ENCODE measurements around the gene DLX3.
A peak's percentile ranks its signal among the peaks of the same experiment; 100 is the strongest.

DLX3 gene

GRCh38 chr17:49990331-49990730 is 4.7 kb downstream of the DLX3 start:
- TF ChIP-seq ISL1 (CRISPR knock-in tag; IDR thresholded peaks at IDR 0.05) (no peak), CSDC2 (CRISPR knock-in tag; IDR thresholded peaks at IDR 0.05) (no peak), ZFP3 (CRISPR knock-in tag; IDR thresholded peaks at IDR 0.05) (no peak), OSR1 (CRISPR knock-in tag; IDR thresholded peaks at IDR 0.05) (no peak), TOX (CRISPR knock-in tag; IDR thresholded peaks at IDR 0.05; ENCODE audit: borderline replicate concordance) (no peak)
- no peak for ATAC-seq

- TF ChIP-seq TOX (CRISPR knock-in tag; IDR thresholded peaks at IDR 0.05; ENCODE audit: borderline replicate concordance) = no peak
- no peak for ATAC-seq
These were observed 5.5 kb downstream of the DLX3 start for GRCh38 chr17:49989518-49989880.

- peak; percentile 88 for ATAC-seq
- TF ChIP-seq OSR1 (CRISPR knock-in tag; IDR thresholded peaks at IDR 0.05) (no peak), TSHZ2 (CRISPR knock-in tag; IDR thresholded peaks at IDR 0.05) (no peak), ZFP3 (CRISPR knock-in tag; IDR thresholded peaks at IDR 0.05) (no peak), BACH2 (CRISPR knock-in tag; IDR thresholded peaks at IDR 0.05; ENCODE audit: borderline replicate concordance) (no peak), PATZ1 (CRISPR knock-in tag; IDR thresholded peaks at IDR 0.05; ENCODE audit: borderline replicate concordance) (no peak), CREB5 (CRISPR knock-in tag; IDR thresholded peaks at IDR 0.05; ENCODE audit: low read depth) (no peak), ZC3H10 (CRISPR knock-in tag; IDR thresholded peaks at IDR 0.05) (no peak), TCF4 (CRISPR knock-in tag; IDR thresholded peaks at IDR 0.05; ENCODE audit: borderline replicate concordance) (no peak)
These were observed 7.2 kb downstream of the DLX3 start for GRCh38 chr17:49987681-49988441.

- no peak for ATAC-seq
- TF ChIP-seq RARB (CRISPR knock-in tag; IDR thresholded peaks at IDR 0.05) (no peak), PPARA (CRISPR knock-in tag; IDR thresholded peaks at IDR 0.05; ENCODE audit: borderline replicate concordance) (no peak), ZFP3 (CRISPR knock-in tag; IDR thresholded peaks at IDR 0.05) (no peak), ZC3H10 (CRISPR knock-in tag; IDR thresholded peaks at IDR 0.05) (no peak), PATZ1 (CRISPR knock-in tag; IDR thresholded peaks at IDR 0.05; ENCODE audit: borderline replicate concordance) (no peak), CSDC2 (CRISPR knock-in tag; IDR thresholded peaks at IDR 0.05) (no peak), CSRNP3 (CRISPR knock-in tag; IDR thresholded peaks at IDR 0.05) (no peak), GLIS3 (CRISPR knock-in tag; IDR thresholded peaks at IDR 0.05) (no peak), BACH2 (CRISPR knock-in tag; IDR thresholded peaks at IDR 0.05; ENCODE audit: borderline replicate concordance) (no peak), ARNTL (CRISPR knock-in tag; IDR thresholded peaks at IDR 0.05; ENCODE audit: borderline replicate concordance, low read depth) (no peak), TSHZ2 (CRISPR knock-in tag; IDR thresholded peaks at IDR 0.05) (no peak), OSR1 (CRISPR knock-in tag; IDR thresholded peaks at IDR 0.05) (no peak), ESRRG (CRISPR knock-in tag; IDR thresholded peaks at IDR 0.05) (no peak), SNAI2 (CRISPR knock-in tag; IDR thresholded peaks at IDR 0.05) (no peak), ZNF8 (CRISPR knock-in tag; IDR thresholded peaks at IDR 0.05) (no peak), ZNF70 (CRISPR knock-in tag; IDR thresholded peaks at IDR 0.05) (no peak), TOX (CRISPR knock-in tag; IDR thresholded peaks at IDR 0.05; ENCODE audit: borderline replicate concordance) (no peak)
These were observed 7.8 kb downstream of the DLX3 start for GRCh38 chr17:49987290-49987585.
